ENCODE data around the gene SPHK1.

Gene SPHK1

DNA sequence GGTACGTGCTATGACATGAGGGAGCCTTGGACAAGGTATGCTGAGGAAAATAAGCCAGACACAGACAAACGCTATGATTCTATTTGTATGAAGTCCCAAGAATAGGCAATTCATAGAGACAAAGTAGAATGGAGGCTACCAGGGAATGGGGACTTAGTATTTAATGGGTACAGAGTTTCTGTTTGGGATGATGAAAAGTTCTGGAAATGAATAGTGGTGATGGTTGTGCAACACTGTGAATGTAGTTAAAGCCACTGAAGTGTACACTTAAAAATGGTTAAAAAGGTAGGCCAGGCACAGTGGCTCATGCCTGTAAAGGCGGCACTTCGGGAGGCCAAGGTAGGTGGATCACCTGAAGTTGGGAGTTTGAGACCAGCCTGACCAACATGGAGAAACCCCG lies 33.9 kb upstream of the SPHK1 start:
- no peak for TF ChIP-seq CTCF (conservative IDR thresholded peaks at IDR 0.05)

DNA sequence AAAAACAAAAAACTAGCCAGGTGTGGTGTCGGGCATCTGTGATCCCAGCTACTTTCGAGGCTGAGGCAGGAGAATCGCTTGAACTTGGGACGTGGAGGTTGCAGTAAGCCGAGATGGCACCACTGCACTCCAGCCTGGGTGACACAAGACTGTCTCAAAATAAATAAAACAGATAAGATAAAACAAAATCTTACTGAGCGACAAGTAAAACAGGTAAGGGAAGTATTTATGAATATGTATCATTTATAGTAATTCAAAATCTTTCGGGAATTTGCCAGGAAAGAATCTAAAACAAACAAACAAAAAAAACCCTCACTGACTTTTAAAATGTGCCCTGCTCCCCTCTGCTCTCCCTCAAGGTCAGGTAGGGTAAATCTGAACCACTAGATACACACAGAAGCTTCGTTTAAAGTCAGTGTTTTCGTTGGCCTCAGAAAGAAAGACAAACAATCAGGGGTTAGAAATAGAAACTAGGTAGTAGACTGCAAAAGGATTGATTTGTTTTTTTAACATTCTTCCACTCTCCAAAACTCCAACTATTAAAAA lies 32.8 kb upstream of the SPHK1 start:
- TF ChIP-seq CTCF (conservative IDR thresholded peaks at IDR 0.05): no peak

More for the DNA sequence above, 33.9 kb upstream of the SPHK1 start:
- peak overlapping the region; percentile 97 for H3K27ac ChIP-seq

GRCh38 chr17:76353004-76353598 lies 31.3 kb upstream of the SPHK1 start:
- peak overlapping the region; percentile 97 for H3K27ac ChIP-seq
- TF ChIP-seq CTCF (conservative IDR thresholded peaks at IDR 0.05): no peak

More for the DNA sequence above, 32.8 kb upstream of the SPHK1 start:
- H3K27ac ChIP-seq: peak overlapping the region; percentile 97

- peak within 1 kb of the TSS; percentile 97 for H3K27ac ChIP-seq
- peak; percentile 11; the same call in 1 of the 2 replicates for TF ChIP-seq CTCF (conservative IDR thresholded peaks at IDR 0.05)
These were observed 30.7 kb upstream of the SPHK1 start, which contains the start of gene PRPSAP1 for GRCh38 chr17:76353599-76354316. Gene PRPSAP1 (minus strand): TSS chr17:76353916. CDS start chr17:76353703, 213 bp downstream.

GRCh38 chr17:76354317-76354729 lies 30.1 kb upstream of the SPHK1 start:
- H3K27ac ChIP-seq: peak overlapping the region; percentile 97
- TF ChIP-seq CTCF (conservative IDR thresholded peaks at IDR 0.05): no peak

- peak overlapping the region; percentile 97 for H3K27ac ChIP-seq
- no peak for TF ChIP-seq CTCF (conservative IDR thresholded peaks at IDR 0.05)
These were observed 29.6 kb upstream of the SPHK1 start for GRCh38 chr17:76354747-76355310.

DNA sequence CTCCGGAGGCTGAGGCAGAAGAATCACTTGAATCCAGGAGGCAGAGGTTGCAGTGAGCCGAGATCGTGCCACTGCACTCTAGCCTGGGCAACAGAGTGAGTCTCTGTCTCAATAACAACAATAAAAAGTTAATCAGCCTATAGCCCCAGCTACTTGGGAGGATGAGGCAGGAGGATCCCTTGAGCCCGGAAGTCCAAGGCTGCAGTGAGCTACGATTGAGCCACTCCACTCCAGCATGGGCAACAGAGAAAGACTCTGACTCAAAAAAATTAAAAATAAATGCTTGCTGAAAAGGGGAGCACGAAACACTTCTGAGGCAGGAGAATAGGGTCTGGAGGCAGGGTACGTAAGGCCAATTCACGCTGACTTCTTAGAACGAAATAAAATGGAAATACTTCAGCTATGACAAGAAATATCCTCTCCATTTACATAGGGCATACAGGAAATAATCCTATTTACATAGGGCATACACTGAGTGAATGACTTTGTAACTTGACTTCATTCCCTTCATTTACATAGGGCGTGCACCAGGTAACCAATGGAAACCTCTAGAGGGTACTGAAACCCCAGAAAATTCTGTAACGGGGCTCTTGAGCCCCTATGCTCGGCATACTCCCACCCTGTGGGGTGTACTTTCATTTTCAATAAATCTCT lies 27.5 kb upstream of the SPHK1 start:
- no peak for TF ChIP-seq CTCF (conservative IDR thresholded peaks at IDR 0.05)
- H3K27ac ChIP-seq: 0 out of 2 replicates have a peak overlapping the region, but pooled peaks have one; percentile 2
